ENCODE measurements around the gene ABCA8.
"Not testable (repeated sequence)": the region's sequence is repeated elsewhere in the genome, so short reads cannot be mapped to it uniquely, and the experiment has no call there.

The ABCA8 gene

GRCh38 chr17:68955181-68955841 is at the start of gene ABCA8:
Gene ABCA8, minus strand, starts transcription at chr17:68955392. Its CDS starts 13,358 bp downstream, at chr17:68942034.
- FAIRE-seq, result no peak

GRCh38 chr17:69004759-69005158 is 49.6 kb upstream of the ABCA8 start:
- not testable (repeated sequence) for FAIRE-seq

GRCh38 chr17:68999743-69000142 is 44.6 kb upstream of the ABCA8 start:
- FAIRE-seq, result not testable (repeated sequence)

DNA sequence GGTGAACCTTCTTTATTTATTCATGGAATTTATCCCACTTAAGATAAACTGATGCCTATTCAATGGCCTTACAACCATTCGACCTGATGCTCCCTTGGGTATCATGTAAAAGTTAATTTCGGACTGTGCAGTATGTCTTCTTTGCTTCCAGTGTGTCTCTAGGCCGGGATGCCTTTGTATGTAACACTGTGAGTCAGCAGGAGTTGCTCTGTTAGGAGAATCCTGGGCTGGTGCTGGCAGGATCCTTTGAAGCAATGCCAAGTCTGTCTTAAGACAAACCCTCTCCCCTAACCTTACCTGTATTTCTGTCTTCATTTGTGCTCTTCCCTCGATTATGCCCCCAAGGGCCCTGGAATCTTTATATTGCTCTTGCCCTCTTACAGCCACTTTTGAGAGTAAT is 37.9 kb upstream of the ABCA8 start:
- FAIRE-seq, result no peak

DNA sequence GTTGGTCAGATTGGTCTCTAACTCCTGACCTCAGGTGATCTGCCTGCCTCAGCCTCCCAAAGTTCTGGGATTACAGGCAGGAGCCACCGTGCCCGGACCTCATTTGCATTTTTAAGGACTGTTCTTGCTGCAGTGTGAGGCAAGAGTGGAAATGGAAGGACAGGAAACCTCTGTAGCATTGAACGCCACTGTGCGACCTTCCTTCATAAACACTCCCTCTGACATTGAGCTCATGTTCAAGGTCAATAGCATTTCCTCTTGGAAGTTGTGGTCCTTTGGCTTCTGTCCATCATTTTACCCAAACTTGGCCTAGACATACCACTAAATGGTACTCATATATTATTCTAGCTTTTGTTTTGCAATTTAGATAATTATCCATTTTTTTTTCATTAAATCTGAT is 32.8 kb upstream of the ABCA8 start:
- FAIRE-seq, result no peak

GRCh38 chr17:68981288-68981687 is 26.1 kb upstream of the ABCA8 start:
- no peak for FAIRE-seq

DNA sequence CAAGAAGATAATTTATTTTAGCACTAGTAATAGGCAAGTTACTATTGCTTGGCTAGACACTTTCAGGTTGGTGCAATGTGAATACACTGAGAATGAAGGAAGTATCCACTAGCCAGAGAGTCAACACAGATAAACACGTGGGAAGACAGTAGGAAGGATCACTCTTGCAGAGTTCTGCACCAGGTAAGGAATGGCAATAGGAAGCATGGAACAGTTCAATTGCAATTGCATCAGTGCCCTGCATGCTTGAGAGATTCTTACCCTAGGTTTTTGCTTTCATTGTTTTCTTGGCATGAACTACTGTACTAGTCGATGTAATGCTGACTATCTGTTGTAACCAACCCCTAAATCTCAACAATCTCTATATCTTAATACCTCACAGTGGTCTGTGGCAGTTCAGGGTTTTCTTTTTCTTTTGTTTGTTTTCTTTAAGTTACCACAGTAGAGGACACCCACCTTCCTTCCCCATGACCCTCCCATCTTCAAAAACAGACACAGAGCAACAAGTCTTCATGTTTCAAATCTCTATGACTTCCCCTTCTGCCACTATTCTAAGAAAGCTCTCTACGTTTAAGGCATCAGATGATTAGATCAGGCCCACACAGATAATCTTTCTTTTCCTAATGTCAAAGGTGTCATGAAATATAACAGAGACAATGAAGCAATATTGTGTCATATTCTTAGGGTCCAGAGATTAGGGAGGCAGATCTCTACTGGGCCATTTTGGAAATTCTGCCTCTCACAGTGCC is 18.1 kb upstream of the ABCA8 start:
- FAIRE-seq, result no peak

DNA sequence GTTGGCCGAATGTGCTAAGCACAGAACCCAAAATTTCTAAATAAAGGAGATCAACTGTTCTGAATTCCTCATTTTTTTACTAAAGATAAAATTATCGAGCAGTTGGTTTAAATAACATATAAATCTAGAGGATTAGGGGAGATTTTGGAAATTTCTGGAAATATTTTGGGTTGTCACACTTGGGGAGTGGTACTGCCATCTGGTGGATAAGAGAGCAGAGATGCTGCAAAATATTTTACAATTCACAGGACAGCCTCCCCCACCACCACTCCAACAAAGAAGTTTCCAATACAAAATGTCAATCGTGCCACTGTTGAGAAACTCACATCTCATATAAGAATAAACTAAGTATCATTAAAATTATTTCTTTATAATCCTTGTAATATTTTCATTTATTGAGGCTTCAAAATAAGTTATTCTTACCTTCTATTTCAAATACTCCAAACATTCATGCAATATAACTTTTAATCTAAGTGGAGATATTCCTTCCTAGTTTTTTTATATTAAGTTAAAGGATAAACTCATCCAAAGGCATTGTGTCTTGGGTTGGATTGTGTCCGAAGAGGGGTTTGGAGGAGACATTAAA is 17.0 kb upstream of the ABCA8 start:
- peak; percentile 61 for FAIRE-seq

- no peak for FAIRE-seq
Observed at GRCh38 chr17:68969101-68969500, 13.9 kb upstream of the ABCA8 start.

- no peak for FAIRE-seq
Observed at GRCh38 chr17:68963958-68964357, 8.8 kb upstream of the ABCA8 start.

GRCh38 chr17:68961214-68961882 is 6.2 kb upstream of the ABCA8 start:
- no peak for FAIRE-seq

GRCh38 chr17:68959117-68959516 is 3.9 kb upstream of the ABCA8 start:
- not testable (repeated sequence) for FAIRE-seq

GRCh38 chr17:68957944-68958343 is 2.8 kb upstream of the ABCA8 start:
- no peak for FAIRE-seq

GRCh38 chr17:68954146-68954896 is 871 bp downstream of the ABCA8 start:
- no peak for FAIRE-seq

GRCh38 chr17:68953340-68953997 is 1.7 kb downstream of the ABCA8 start:
- FAIRE-seq, result no peak

- no peak for FAIRE-seq
Observed at GRCh38 chr17:68950725-68951124, 4.5 kb downstream of the ABCA8 start.

GRCh38 chr17:68947868-68948267 is 7.3 kb downstream of the ABCA8 start:
- FAIRE-seq, result not testable (repeated sequence)

- no peak for FAIRE-seq
Observed at GRCh38 chr17:68944435-68945035, 10.7 kb downstream of the ABCA8 start.

DNA sequence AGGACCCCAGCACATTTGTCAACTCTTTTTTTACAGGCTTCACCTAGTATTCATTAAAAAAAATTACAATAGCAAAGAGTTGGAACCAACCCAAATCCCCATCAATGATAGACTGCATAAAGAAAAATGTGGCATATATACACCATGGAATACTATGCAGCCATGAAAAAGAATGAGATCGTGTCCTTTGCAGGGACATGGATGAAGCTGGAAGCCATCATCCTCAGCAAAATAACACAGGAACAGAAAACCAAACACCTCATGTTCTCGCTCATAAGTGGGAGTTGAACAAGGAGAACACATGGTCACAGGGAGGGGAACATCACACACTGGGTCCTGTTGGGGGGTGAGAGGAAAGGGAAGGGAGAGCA is 11.4 kb downstream of the ABCA8 start:
- FAIRE-seq, result not testable (repeated sequence)

DNA sequence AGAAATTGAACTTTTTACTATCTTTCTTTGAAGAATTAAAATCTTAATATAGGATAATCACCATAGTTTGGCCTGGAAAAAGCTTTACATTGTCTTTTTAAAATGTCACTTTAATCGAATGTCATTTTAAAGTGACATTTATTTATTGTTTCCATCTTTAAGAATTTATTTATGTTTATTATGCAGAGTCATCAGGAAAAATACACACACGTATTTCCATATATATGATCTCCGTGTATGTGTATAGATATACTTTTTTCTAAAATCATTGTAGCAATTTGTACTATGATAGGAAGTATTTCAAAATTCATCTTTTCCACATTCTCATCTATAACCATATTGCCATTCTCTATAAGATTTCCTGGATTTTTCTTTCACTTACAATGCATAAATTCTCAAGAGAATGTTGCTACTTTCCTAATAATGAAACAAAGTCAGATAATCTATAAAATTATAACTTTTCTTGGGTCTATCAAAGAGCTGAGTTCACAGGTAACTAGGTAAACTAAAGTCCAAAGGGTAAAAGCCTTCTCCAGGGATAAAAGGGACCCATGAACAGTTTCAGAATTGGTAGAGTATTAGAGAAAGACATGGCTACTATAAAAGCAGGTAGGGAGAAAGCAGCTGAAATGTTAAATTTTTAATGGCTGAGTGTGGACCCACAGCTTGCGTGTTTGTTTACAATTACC is 11.9 kb downstream of the ABCA8 start:
- no peak for FAIRE-seq

DNA sequence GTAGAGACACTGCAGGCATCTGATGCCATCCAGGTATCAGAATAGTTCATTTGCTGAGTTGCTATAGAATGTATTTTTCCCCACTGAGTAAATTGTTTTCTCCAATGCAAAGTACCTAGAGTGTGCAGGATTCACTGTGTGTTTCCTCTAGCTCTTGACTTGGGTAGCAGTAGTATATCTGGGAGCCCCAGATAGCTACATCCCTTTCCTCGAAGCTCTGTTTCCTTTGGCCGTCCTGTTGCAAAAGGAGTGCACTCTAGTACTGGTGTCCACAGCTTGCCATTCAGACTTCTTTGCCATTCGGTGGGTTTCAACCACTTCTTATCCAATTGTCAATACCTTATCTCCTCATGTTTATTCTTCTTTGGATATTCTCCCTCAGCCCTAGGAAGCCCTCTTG is 12.8 kb downstream of the ABCA8 start:
- no peak for FAIRE-seq

Measured in islet of Langerhans (tissue), 1 donor.